PC-3 (cell line): ENCODE data around the gene N4BP2L2. TPM values are rescaled to one million over a fixed set of nuclear protein-coding genes. Genes with fewer than 3 reads are reported as not detected.

Source experiments
- ATAC-seq: fragments of 200-7000 bp; cut with Tn5 transposase; 2 replicates; pipeline ENCODE4 v1.9.1; 2020; ENCODE audit warnings: mild to moderate bottlenecking, moderate library complexity
- BruUV-seq: library from RNA; stranded (reverse); fragments of 400-500 nt; replicated peaks from 2 replicates; lab custom pipeline; 2021; lab: Mats Ljungman, UMichigan
- CTCF ChIA-PET: fragments of 300-600 bp; sonication (Branson Sonifier 250); formaldehyde crosslinking; loops from one replicate; lab custom pipeline; 2022; ENCODE audit warnings: antibody characterized with exemption; lab: Charles Lee
- POLR2A ChIA-PET: fragments of 300-600 bp; sonication (Branson Sonifier 250); formaldehyde crosslinking; loops from one replicate; lab custom pipeline; 2022; ENCODE audit warnings: antibody characterized with exemption; ENCODE audit not compliant: unreplicated experiment; lab: Charles Lee
- DNase-seq: peaks from one replicate; pipeline ENCODE4 v3.0.0-alpha.2; 2015
- H2AFZ ChIP-seq: fragments of 300-600 bp; sonication (generic); 2 replicates; pipeline ENCODE4 v1.6.0; 2016; ENCODE audit warnings: antibody characterized with exemption, low read length
- H3F3A ChIP-seq: fragments of 300-600 bp; sonication (generic); one replicate; pipeline ENCODE4 v1.6.0; 2017; ENCODE audit warnings: antibody characterized with exemption, low read length, control low read depth, mild to moderate bottlenecking; ENCODE audit not compliant: unreplicated experiment
- H3K27ac ChIP-seq: fragments of 300-600 bp; sonication (generic); 2 replicates; pipeline ENCODE4 v1.5.1; 2016; ENCODE audit warnings: mild to moderate bottlenecking, low read length
- H3K27me3 ChIP-seq: fragments of 300-600 bp; sonication (generic); 2 replicates; pipeline ENCODE4 v1.6.1; 2016; ENCODE audit warnings: low read length, mixed read lengths
- H3K36me3 ChIP-seq: fragments of 300-600 bp; sonication (generic); 2 replicates; pipeline ENCODE4 v1.6.1; 2016; ENCODE audit warnings: low read depth, mixed run types, low read length, mixed read lengths
- H3K4me1 ChIP-seq: fragments of 300-600 bp; sonication (generic); 2 replicates; pipeline ENCODE4 v1.5.1; 2016; ENCODE audit warnings: low read length; ENCODE audit not compliant: insufficient read depth
- H3K4me2 ChIP-seq: fragments of 300-600 bp; sonication (generic); 2 replicates; pipeline ENCODE4 v1.6.0; 2016; ENCODE audit warnings: low read length
- H3K4me3 ChIP-seq: fragments of 300-600 bp; sonication (generic); 2 replicates; pipeline ENCODE4 v1.5.1; 2016; ENCODE audit warnings: mild to moderate bottlenecking, low read length, mixed read lengths
- H3K79me2 ChIP-seq: fragments of 300-600 bp; sonication (generic); 2 replicates; pipeline ENCODE4 v1.6.1; 2017; ENCODE audit warnings: low read length, mixed read lengths
- H3K9ac ChIP-seq: fragments of 300-600 bp; sonication (generic); 2 replicates; pipeline ENCODE4 v1.6.0; 2016; ENCODE audit warnings: mild to moderate bottlenecking, low read length
- H3K9me2 ChIP-seq: fragments of 300-600 bp; sonication (generic); replicated peaks from 2 replicates; pipeline ENCODE4 v1.6.1; 2016; ENCODE audit warnings: mixed run types, low read length, mixed read lengths
- H3K9me3 ChIP-seq: fragments of 300-600 bp; sonication (generic); 2 replicates; pipeline ENCODE4 v1.6.1; 2016; ENCODE audit warnings: low read length, mixed read lengths
- H4K20me1 ChIP-seq: fragments of 300-600 bp; sonication (generic); 2 replicates; pipeline ENCODE4 v1.6.1; 2016; ENCODE audit warnings: low read length, mixed read lengths
- EZH2 ChIP-seq: fragments of 300-600 bp; sonication (generic); IDR thresholded peaks from one replicate; pipeline ENCODE4 v1.6.1; 2017; ENCODE audit warnings: antibody characterized with exemption, mild to moderate bottlenecking, low read length; ENCODE audit not compliant: unreplicated experiment
- EZH2phosphoT487 ChIP-seq: fragments of 300-600 bp; sonication (generic); IDR thresholded peaks from 2 replicates; pipeline ENCODE4 v1.6.1; 2018; ENCODE audit warnings: mild to moderate bottlenecking, antibody characterized with exemption, low read length, borderline replicate concordance
- intact Hi-C: fragments of 100-400 bp; cut with micrococcal nuclease; formaldehyde crosslinking; loops from 2 replicates; pipeline ENCODE4 v1.9.0; 2023
- total RNA-seq: library from RNA; depleted of rRNA; stranded (reverse); fragments of >200 nt; gene quantifications from 2 replicates; pipeline ENCODE4 v1.2.3, GENCODE V29; 2014
- TF ChIP-seq, protein P1 (sequence below): fragments of 300-600 bp; sonication (generic); conservative IDR thresholded peaks from 2 replicates; pipeline ENCODE4 v1.5.1; 2017; ENCODE audit warnings: antibody characterized with exemption, low read depth, mild to moderate bottlenecking, low read length

N4BP2L2 gene
- total RNA-seq, 1 experiment from 2014 or later, result 51.4 TPM

DNA sequence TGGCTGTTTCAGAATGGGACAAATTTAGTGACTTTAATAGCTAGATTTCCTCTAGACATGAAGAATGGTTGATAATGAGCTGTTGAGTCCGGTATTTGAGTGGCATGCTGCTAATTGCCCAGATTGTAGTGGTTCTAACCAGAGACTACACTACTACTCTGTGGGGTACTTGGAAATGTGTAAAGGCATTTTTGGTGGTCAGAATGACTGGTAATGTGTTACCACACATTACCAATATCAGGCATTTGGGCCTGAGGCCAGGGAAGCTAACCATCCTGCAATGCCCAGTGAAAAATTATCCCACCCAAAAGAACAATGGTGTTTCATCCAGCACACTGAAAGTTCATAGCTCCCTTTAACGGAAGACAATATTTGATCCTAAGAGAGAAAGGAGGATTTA is 93.1 kb downstream of the N4BP2L2 start:
- intact Hi-C loops, result no loop called here

DNA sequence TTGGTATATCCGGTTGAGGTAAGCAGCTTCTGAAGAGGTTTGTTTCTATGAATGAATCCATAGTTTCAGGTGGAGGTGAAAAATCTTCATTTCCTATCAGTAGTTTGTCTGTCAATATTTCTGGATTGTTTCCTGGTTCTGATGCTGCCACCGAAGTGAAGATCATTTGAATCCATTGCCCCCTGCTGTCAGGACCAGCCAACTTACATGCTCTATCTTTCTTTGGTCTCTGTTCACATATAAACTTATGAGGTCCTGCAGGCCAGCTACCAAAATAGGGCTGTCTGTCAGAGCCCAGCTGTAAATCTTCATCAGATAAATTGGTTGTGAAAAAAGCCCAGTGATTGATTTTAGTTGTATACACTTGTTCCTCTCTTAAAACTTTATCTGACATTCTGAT is 95.5 kb downstream of the N4BP2L2 start:
- Histone ChIP-seq H3F3A (no peaks in the 10 kb centered on the region), H2AFZ (no peak overlapping the region), H3K4me3 (no peak overlapping the region), H3K9ac (no peak overlapping the region), H3K9me3 (no peaks in the 10 kb centered on the region), H3K27ac (no peak overlapping the region), H3K36me3 (no peaks in the 10 kb centered on the region), H3K27me3 (no peaks in the 10 kb centered on the region), H3K9me2 (no peaks in the 10 kb centered on the region), H3K4me2 (no peak overlapping the region), H4K20me1 (no peaks in the 10 kb centered on the region), H3K4me1 (no peaks in the 10 kb centered on the region), H3K79me2 (no peaks in the 10 kb centered on the region)
- TF ChIP-seq EZH2phosphoT487, result no peak
- TF ChIP-seq, protein P1, sequence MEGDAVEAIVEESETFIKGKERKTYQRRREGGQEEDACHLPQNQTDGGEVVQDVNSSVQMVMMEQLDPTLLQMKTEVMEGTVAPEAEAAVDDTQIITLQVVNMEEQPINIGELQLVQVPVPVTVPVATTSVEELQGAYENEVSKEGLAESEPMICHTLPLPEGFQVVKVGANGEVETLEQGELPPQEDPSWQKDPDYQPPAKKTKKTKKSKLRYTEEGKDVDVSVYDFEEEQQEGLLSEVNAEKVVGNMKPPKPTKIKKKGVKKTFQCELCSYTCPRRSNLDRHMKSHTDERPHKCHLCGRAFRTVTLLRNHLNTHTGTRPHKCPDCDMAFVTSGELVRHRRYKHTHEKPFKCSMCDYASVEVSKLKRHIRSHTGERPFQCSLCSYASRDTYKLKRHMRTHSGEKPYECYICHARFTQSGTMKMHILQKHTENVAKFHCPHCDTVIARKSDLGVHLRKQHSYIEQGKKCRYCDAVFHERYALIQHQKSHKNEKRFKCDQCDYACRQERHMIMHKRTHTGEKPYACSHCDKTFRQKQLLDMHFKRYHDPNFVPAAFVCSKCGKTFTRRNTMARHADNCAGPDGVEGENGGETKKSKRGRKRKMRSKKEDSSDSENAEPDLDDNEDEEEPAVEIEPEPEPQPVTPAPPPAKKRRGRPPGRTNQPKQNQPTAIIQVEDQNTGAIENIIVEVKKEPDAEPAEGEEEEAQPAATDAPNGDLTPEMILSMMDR, result peak; percentile 57
- ChIA-PET CTCF (interaction anchor here (0.6 kb wide), 1 partner anchor 146 kb away, joined by 3 read pairs; no protein-coding TSS in a partner anchor), POLR2A (no interaction called here)
- ATAC-seq, result peak; percentile 66
- peak; percentile 39 for DNase-seq
- intact Hi-C loops, result loop anchor here (2.0 to 5.0 kb wide), 2 partner anchors 64 to 196 kb away; no protein-coding TSS in a partner anchor
- BruUV-seq, result TSS peak; percentile 15

More for the DNA sequence above, 93.1 kb downstream of the N4BP2L2 start:
- no peak overlapping the region for H2AFZ ChIP-seq
- no peaks in the 10 kb centered on the region for H3K9me2 ChIP-seq
- no peaks in the 10 kb centered on the region for H3K36me3 ChIP-seq
- no peak for DNase-seq
- H3K4me3 ChIP-seq, result no peak overlapping the region
- BruUV-seq, result no TSS peak
- no peaks in the 10 kb centered on the region for H3K27me3 ChIP-seq
- no peak overlapping the region for H3K9ac ChIP-seq
- H3K79me2 ChIP-seq, result no peaks in the 10 kb centered on the region
- no peaks in the 10 kb centered on the region for H3K4me1 ChIP-seq
- ChIA-PET POLR2A (no interaction called here), CTCF (no interaction called here)
- TF ChIP-seq EZH2phosphoT487 (no peak), EZH2 (no peak)
- TF ChIP-seq, protein P1, result no peak
- no peaks in the 10 kb centered on the region for H3K9me3 ChIP-seq
- no peak for ATAC-seq
- no peak overlapping the region for H3K4me2 ChIP-seq
- no peak overlapping the region for H3K27ac ChIP-seq
- no peaks in the 10 kb centered on the region for H3F3A ChIP-seq
- no peaks in the 10 kb centered on the region for H4K20me1 ChIP-seq

DNA sequence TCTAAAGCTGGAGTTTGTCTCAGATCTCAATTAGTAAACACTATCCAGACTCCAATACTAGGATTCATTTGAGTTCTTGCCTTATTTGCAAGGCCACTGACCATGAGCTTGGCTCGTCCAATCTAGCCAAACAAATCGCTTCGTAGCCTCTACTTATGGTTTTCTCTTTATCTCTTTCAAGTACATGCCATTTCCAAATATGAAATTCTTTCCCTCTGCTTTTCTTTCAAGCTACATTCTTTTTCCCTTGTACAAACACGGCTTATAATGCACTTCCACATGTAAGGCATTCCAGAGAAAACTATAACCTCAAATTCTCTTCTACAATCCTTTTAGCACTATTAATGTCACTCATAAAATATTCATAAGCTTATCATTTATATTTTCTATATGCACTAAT is 99.7 kb downstream of the N4BP2L2 start:
- POLR2A ChIA-PET, result no interaction called here
- intact Hi-C loops, result no loop called here

More for the DNA sequence above, 99.7 kb downstream of the N4BP2L2 start:
- no peaks in the 10 kb centered on the region for H3K9me2 ChIP-seq
- no peaks in the 10 kb centered on the region for H3K36me3 ChIP-seq
- H3F3A ChIP-seq, result no peaks in the 10 kb centered on the region
- CTCF ChIA-PET, result no interaction called here
- no peak overlapping the region for H3K4me3 ChIP-seq
- no peaks in the 10 kb centered on the region for H3K4me1 ChIP-seq
- H3K79me2 ChIP-seq, result no peaks in the 10 kb centered on the region
- no peaks in the 10 kb centered on the region for H3K27me3 ChIP-seq
- no peaks in the 10 kb centered on the region for H4K20me1 ChIP-seq
- H3K9ac ChIP-seq, result no peak overlapping the region
- DNase-seq (no peak), ATAC-seq (no peak)
- TF ChIP-seq, protein P1, result no peak
- no peak for TF ChIP-seq EZH2
- no peak for TF ChIP-seq EZH2phosphoT487
- no peak overlapping the region for H2AFZ ChIP-seq
- H3K27ac ChIP-seq, result no peak overlapping the region
- H3K9me3 ChIP-seq, result no peaks in the 10 kb centered on the region
- H3K4me2 ChIP-seq, result no peak overlapping the region
- BruUV-seq, result no TSS peak
